Upper lobe of left lung (tissue), 4 donors: ENCODE measurements around the gene SLC25A11.

Source experiments
- EP300 ChIP-seq, 4 donors: sonication (generic); formaldehyde crosslinking; IDR thresholded peaks; one replicate each; pipeline ENCODE4 v1.5.1; 2017; ENCODE audit warnings: antibody characterized with exemption in 4 of 4, control low read depth in 2 of 4
- POLR2AphosphoS5 ChIP-seq, 2 donors: sonication (generic); formaldehyde crosslinking; IDR thresholded peaks; one replicate each; pipeline ENCODE4 v1.5.1; 2017; ENCODE audit warnings: antibody characterized with exemption in 2 of 2
- TF ChIP-seq, protein P1 (sequence below), 6 experiments: fragments of 450-650 bp in 4 of 6; fragments of 200-600 bp in 2 of 6; sonication (generic) in 2 of 6; IDR thresholded peaks; one replicate each; pipeline ENCODE4 v1.5.1; 2016 to 2019; ENCODE audit warnings: antibody characterized with exemption in 6 of 6

DNA sequence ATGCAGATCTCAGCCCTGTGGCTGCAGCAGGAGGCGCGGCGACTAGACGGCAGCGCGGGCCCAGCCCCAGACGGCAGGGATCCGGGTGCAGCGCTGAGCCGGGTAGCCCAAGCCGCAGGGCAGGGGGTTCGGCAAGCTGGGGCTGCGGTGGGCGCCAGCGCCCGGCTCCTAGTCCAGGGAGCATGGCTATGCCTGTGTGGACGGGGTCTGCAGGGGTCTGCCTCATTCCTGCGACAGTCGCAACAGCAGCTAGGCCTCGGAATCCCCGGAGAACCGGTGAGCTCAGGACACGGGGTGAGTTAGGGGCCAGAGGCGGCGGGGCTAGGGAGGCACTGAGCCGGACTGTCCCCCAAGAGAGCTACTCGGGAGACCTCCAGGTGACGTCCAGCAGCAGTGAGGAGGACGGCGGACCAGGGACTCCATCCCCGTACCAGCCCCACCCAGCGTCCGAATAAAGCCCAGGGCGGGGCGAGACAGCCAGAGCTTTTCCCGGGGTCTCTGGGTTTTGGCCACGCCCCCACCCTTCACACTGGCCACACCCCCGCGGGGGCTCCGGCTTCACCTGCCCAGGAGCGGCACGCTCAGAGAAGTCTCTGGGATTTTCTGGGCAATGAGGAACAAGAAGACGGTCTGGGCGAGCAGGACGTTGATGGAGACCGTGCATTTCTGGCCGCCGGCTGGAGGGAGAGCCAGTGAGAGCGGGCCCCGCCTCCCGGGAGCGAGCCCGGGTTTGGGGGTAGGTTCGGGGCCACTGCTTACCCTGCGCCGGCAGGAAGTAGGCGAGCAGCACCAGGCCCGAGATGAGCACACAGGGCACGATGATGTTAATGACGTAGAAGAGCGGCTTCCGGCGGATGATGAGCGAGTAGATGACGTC is 39.4 kb downstream of the SLC25A11 start:
- TF ChIP-seq EP300 (IDR thresholded peaks at IDR 0.05), result no peak
- TF ChIP-seq, protein P1, sequence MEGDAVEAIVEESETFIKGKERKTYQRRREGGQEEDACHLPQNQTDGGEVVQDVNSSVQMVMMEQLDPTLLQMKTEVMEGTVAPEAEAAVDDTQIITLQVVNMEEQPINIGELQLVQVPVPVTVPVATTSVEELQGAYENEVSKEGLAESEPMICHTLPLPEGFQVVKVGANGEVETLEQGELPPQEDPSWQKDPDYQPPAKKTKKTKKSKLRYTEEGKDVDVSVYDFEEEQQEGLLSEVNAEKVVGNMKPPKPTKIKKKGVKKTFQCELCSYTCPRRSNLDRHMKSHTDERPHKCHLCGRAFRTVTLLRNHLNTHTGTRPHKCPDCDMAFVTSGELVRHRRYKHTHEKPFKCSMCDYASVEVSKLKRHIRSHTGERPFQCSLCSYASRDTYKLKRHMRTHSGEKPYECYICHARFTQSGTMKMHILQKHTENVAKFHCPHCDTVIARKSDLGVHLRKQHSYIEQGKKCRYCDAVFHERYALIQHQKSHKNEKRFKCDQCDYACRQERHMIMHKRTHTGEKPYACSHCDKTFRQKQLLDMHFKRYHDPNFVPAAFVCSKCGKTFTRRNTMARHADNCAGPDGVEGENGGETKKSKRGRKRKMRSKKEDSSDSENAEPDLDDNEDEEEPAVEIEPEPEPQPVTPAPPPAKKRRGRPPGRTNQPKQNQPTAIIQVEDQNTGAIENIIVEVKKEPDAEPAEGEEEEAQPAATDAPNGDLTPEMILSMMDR (IDR thresholded peaks at IDR 0.05), result no peak
- peak in 1 of 2 donors; percentile 36 for TF ChIP-seq POLR2AphosphoS5 (IDR thresholded peaks at IDR 0.05)
